HepG2 (cell line): ENCODE data around the gene SMARCC1. TPM values are rescaled to one million over a fixed set of nuclear protein-coding genes. Genes with fewer than 3 reads are reported as not detected.
A peak's percentile ranks its signal among the peaks of the same experiment; 100 is the strongest.

Experiments
- ATAC-seq: fragments of 200-7000 bp; cut with Tn5 transposase; 3 replicates; pipeline ENCODE4 v1.9.1; 2020; ENCODE audit warnings: mild to moderate bottlenecking, moderate library complexity
- BruUV-seq: library from RNA; stranded (reverse); fragments of 400-500 nt; replicated peaks from 2 replicates; lab custom pipeline; 2021; lab: Mats Ljungman, UMichigan
- CTCF ChIA-PET: fragments of 300-600 bp; formaldehyde crosslinking; extraction: SDS; loops from one replicate; lab custom pipeline; 2021; ENCODE audit warnings: low total read pairs, inconsistent platforms, low intra/inter-chr PET ratio; lab: Yijun Ruan, JAX
- POLR2A ChIA-PET: fragments of 350-600 bp; sonication (Branson Sonifier 250); formaldehyde crosslinking; loops from one replicate; lab custom pipeline; 2020; ENCODE audit warnings: antibody characterized with exemption, inconsistent platforms; lab: Yijun Ruan, JAX
- DNase-seq: peaks from one replicate; pipeline ENCODE4 v3.0.0-alpha.2; 2015; ENCODE audit warnings: low spot score
- FAIRE-seq: peaks from 3 replicates; lab custom pipeline; 2011; peaks lifted over from hg19 to GRCh38; lab: Jason Lieb, UNC
- H2AFZ ChIP-seq: one replicate; pipeline ENCODE4 v1.6.1; 2011; ENCODE audit warnings: low read length, inconsistent platforms
- H3K27ac ChIP-seq: fragments of 300-600 bp; 3 replicates; pipeline ENCODE4 v1.8.0; 2011; ENCODE audit warnings: mixed run types, mild to moderate bottlenecking, mixed read lengths, low read length, inconsistent platforms; ENCODE audit not compliant: insufficient read depth; ENCODE audit errors: extremely low read length
- H3K27me3 ChIP-seq, 2 experiments: fragments of 200-600 bp in 1 of 2; 2 replicates in 1 of 2; 3 replicates in 1 of 2; pipeline versions ENCODE4 v1.6.0 to v1.8.0; 2011; ENCODE audit warnings: low read length in 2 of 2, mild to moderate bottlenecking in 2 of 2, moderate library complexity in 2 of 2, inconsistent platforms in 1 of 2; ENCODE audit not compliant: insufficient read depth in 2 of 2, control insufficient read depth in 1 of 2
- H3K36me3 ChIP-seq, 2 experiments: fragments of 200-600 bp in 1 of 2; replicated peaks in 1 of 2; 2 replicates in 1 of 2; 3 replicates in 1 of 2; pipeline versions ENCODE4 v1.5.1 to v1.8.0; 2011; ENCODE audit warnings: low read length in 2 of 2, inconsistent platforms in 1 of 2; ENCODE audit not compliant: insufficient read depth in 2 of 2, control insufficient read depth in 1 of 2
- H3K4me1 ChIP-seq: 2 replicates; pipeline ENCODE4 v1.5.1; 2012; ENCODE audit warnings: low read length, inconsistent platforms; ENCODE audit not compliant: insufficient read depth
- H3K4me2 ChIP-seq: 2 replicates; pipeline ENCODE4 v1.6.0; 2011; ENCODE audit warnings: low read depth, low read length, inconsistent platforms
- H3K4me3 ChIP-seq, 3 experiments: fragments of 200-600 bp in 1 of 3; sonication (generic), shearing (Covaris generic) in 1 of 3; replicated peaks in 1 of 3; 2 replicates each; pipeline ENCODE4 v1.5.1; 2011 to 2016; ENCODE audit warnings: low read length in 3 of 3, inconsistent platforms in 2 of 3, low read depth in 2 of 3, mild to moderate bottlenecking in 2 of 3, control low read depth in 1 of 3, mixed read lengths in 1 of 3; ENCODE audit not compliant: insufficient read depth in 1 of 3
- H3K79me2 ChIP-seq: one replicate; pipeline ENCODE4 v1.6.1; 2011; ENCODE audit warnings: low read length, inconsistent platforms; ENCODE audit not compliant: insufficient read depth
- H3K9ac ChIP-seq: 2 replicates; pipeline ENCODE4 v1.6.0; 2011; ENCODE audit warnings: mild to moderate bottlenecking, low read depth, low read length, inconsistent platforms; ENCODE audit not compliant: insufficient read depth
- H3K9me3 ChIP-seq: 2 replicates; pipeline ENCODE4 v1.5.1; 2012; ENCODE audit warnings: mild to moderate bottlenecking, low read length
- H4K20me1 ChIP-seq: 2 replicates; pipeline ENCODE4 v1.6.0; 2011; ENCODE audit warnings: inconsistent platforms, mild to moderate bottlenecking, low read length, moderate library complexity; ENCODE audit not compliant: insufficient read depth
- ARID3A ChIP-seq: IDR thresholded peaks from 2 replicates; pipeline ENCODE4 v1.6.1; 2012; ENCODE audit warnings: low read depth, low read length, improper control_type of control experiment
- HINFP ChIP-seq: sonication (generic); formaldehyde crosslinking; IDR thresholded peaks from 2 replicates; pipeline ENCODE4 v1.4.0; 2020; ENCODE audit warnings: low read depth, mild to moderate bottlenecking, missing genetic modification reagents
- ISL2 ChIP-seq: sonication (generic); formaldehyde crosslinking; IDR thresholded peaks from 2 replicates; pipeline ENCODE4 v1.5.0; 2020; ENCODE audit warnings: missing genetic modification reagents
- KAT7 ChIP-seq: IDR thresholded peaks from 2 replicates; pipeline ENCODE4 v1.6.1; 2018; ENCODE audit warnings: borderline replicate concordance, missing compliant biosample characterization
- PAXIP1 ChIP-seq: sonication (generic); formaldehyde crosslinking; conservative IDR thresholded peaks from 2 replicates; pipeline ENCODE4 v1.4.0; 2020; ENCODE audit warnings: mild to moderate bottlenecking, missing genetic modification reagents, moderate library complexity
- SIX4 ChIP-seq: sonication (generic); formaldehyde crosslinking; IDR thresholded peaks from 2 replicates; pipeline ENCODE4 v1.4.0; 2020; ENCODE audit warnings: missing genetic modification reagents
- SOX13 ChIP-seq, 3 experiments: fragments of 450-650 bp in 1 of 3; sonication (generic) in 1 of 3; formaldehyde crosslinking in 1 of 3; IDR thresholded peaks in 2 of 3; conservative IDR thresholded peaks in 1 of 3; 2 replicates each; pipeline versions ENCODE4 v1.5.0 to v1.6.1; 2016 to 2020; ENCODE audit warnings: antibody characterized with exemption in 1 of 3, mild to moderate bottlenecking in 1 of 3, missing compliant biosample characterization in 1 of 3, missing genetic modification reagents in 1 of 3, moderate library complexity in 1 of 3
- SP140L ChIP-seq: sonication (generic); formaldehyde crosslinking; IDR thresholded peaks from 2 replicates; pipeline ENCODE4 v1.4.0; 2020; ENCODE audit warnings: missing genetic modification reagents, borderline replicate concordance
- ZBTB33 ChIP-seq: sonication (generic); formaldehyde crosslinking; IDR thresholded peaks from 2 replicates; pipeline ENCODE4 v1.4.0; 2020; ENCODE audit warnings: missing genetic modification reagents
- ZBTB42 ChIP-seq: sonication (generic); formaldehyde crosslinking; IDR thresholded peaks from 2 replicates; pipeline ENCODE4 v1.5.0; 2020; ENCODE audit warnings: mild to moderate bottlenecking, missing genetic modification reagents
- ZNF343 ChIP-seq: sonication (generic); formaldehyde crosslinking; IDR thresholded peaks from 2 replicates; pipeline ENCODE4 v1.4.0; 2020; ENCODE audit warnings: mild to moderate bottlenecking, missing genetic modification reagents
- ZNF607 ChIP-seq: sonication (generic); formaldehyde crosslinking; IDR thresholded peaks from 2 replicates; pipeline ENCODE4 v1.5.1; 2020; ENCODE audit warnings: missing genetic modification reagents, mild to moderate bottlenecking, borderline replicate concordance
- ZNF713 ChIP-seq: sonication (generic); formaldehyde crosslinking; IDR thresholded peaks from 2 replicates; pipeline ENCODE4 v1.4.0; 2020; ENCODE audit warnings: mild to moderate bottlenecking, missing genetic modification reagents
- WGBS: methylation state at CpG from one replicate; pipeline ENCODE4 v1.1.6; 2017; ENCODE audit warnings: low lambda C conversion rate; 5-methylcytosine and 5-hydroxymethylcytosine counted together
- in situ Hi-C: cut with HindIII; loops from 2 replicates; pipeline ENCODE4 v1.10.0; 2017; ENCODE audit warnings: low pct_unique_long_range_greater_than_20kb; ENCODE audit not compliant: extremely low pct_ligation_motif_present
- intact Hi-C: fragments of 100-400 bp; cut with micrococcal nuclease; formaldehyde crosslinking; loops from one replicate; pipeline ENCODE4 v1.10.0; 2022; ENCODE audit not compliant: unreplicated experiment
- polyA plus RNA-seq, 8 experiments: library from polyadenylated mRNA; depleted of rRNA in 3 of 8; stranded (reverse) in 7 of 8; unstranded in 1 of 8; fragments of >200 nt; fragmentation: Illumina TruSeq in 4 of 8; extraction: Trizol in 4 of 8; gene quantifications; 2 replicates each; pipeline versions ENCODE4 v1.2.1 to v1.2.3, GENCODE V29; 2011 to 2016; ENCODE audit warnings: low read depth in 4 of 8, missing spikeins in 1 of 8, mixed read lengths in 1 of 8; ENCODE audit not compliant: insufficient read depth in 1 of 8
- total RNA-seq, 5 experiments: library from RNA; depleted of rRNA; stranded (reverse); fragments of >200 nt; fragmentation: Illumina TruSeq; extraction: Trizol; gene quantifications; 2 replicates each; pipeline ENCODE4 v1.2.3, GENCODE V29; 2016; ENCODE audit warnings: low read depth in 1 of 5

The SMARCC1 gene
- total and polyA plus RNA-seq, 2 of the 13 experiments (the other 11 are each of a cell fraction or from before 2014, with no cell fraction given), result 47.9 to 58.4 TPM

- TF ChIP-seq HINFP (CRISPR knock-in tag), result no peak
- TF ChIP-seq ZBTB33 (CRISPR knock-in tag), result no peak
- TF ChIP-seq ZBTB42 (CRISPR knock-in tag), result no peak
- TF ChIP-seq ZNF343 (CRISPR knock-in tag), result no peak
- TF ChIP-seq ZNF713, result no peak
- TF ChIP-seq SP140L (CRISPR knock-in tag), result no peak
- TF ChIP-seq KAT7, result no peak
- no peak for TF ChIP-seq ZNF607
- TF ChIP-seq, all 625 proteins: peak for 0
Observed at GRCh38 chr3:47628426-47628825, 153.3 kb downstream of the SMARCC1 start (continued).

GRCh38 chr3:47622671-47623461, 158.8 kb downstream of the SMARCC1 start:
- Histone ChIP-seq H3K9ac (no peak overlapping the region), H4K20me1 (no peaks in the 10 kb centered on the region), H3K27me3 (no peaks in the 10 kb centered on the region), H3K9me3 (no peaks in the 10 kb centered on the region), H3K4me1 (peaks cover 24% of the 10 kb centered on the region), H3K4me3 (no peak overlapping the region), H3K27ac (peak overlapping the region; percentile 61), H2AFZ (no peak overlapping the region), H3K79me2 (no peaks in the 10 kb centered on the region), H3K4me2 (no peak overlapping the region), H3K36me3 (peaks cover 19 to 75% of the 10 kb centered on the region in 2 experiments)
- 96% methylated on average over 3 of the region's 3 CpGs for WGBS
- in situ Hi-C loops, result no loop called here
- POLR2A ChIA-PET, result no interaction called here
- DNase-seq (peak; percentile 63), ATAC-seq (peak; percentile 87), FAIRE-seq (no peak)
- BruUV-seq, result no TSS peak
- intact Hi-C loops, result no loop called here
- CTCF ChIA-PET, result no interaction called here
- TF ChIP-seq ARID3A (peak; percentile 31; the same call in 1 of the 2 replicates), SIX4 (CRISPR knock-in tag) (no peak), SOX13 (IDR thresholded peaks at IDR 0.05) (no peak), SOX13 (CRISPR knock-in tag; conservative IDR thresholded peaks at IDR 0.05 in 1 of 2, IDR thresholded peaks at IDR 0.05 in 1 of 2) (peak in 1 of 2 experiments; percentile 60; a peak in 1 of 4 replicates), ISL2 (CRISPR knock-in tag) (no peak), PAXIP1 (CRISPR knock-in tag) (peak; percentile 60)
